D721Med (cell line): ENCODE measurements around the gene PRLR.

Source experiments
- DNase-seq: peaks from one replicate; pipeline ENCODE4 v3.0.0; 2011; ENCODE audit warnings: low spot score; ENCODE audit not compliant: insufficient read length
- FAIRE-seq: peaks from 2 replicates; lab custom pipeline; 2011; peaks lifted over from hg19 to GRCh38; lab: Jason Lieb, UNC
- TF ChIP-seq, protein P1 (sequence below): IDR thresholded peaks from 2 replicates; pipeline ENCODE4 v1.5.1; 2012; ENCODE audit warnings: mild to moderate bottlenecking, control low read depth; ENCODE audit not compliant: insufficient read depth; ENCODE audit errors: missing control alignments

The PRLR gene

DNA sequence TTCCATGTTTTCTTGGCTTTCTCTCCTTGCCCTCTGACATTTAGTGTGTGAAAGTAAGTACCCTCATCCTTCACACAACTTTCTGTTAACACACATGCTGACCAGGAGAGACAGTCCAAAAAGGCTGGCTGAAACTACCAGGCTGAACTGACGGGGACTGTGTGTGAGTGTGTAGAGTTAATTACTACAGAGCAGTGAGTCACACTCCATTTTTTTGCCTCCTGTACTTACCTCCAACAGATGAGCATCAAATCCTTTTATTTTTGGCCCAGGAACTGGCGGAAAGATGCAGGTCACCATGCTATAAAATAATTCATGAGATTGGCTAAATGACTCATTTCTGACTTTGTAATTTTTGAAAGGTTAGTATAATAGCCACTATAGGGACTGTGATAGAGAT, 162.3 kb downstream of the PRLR start:
- DNase-seq (no peak), FAIRE-seq (no peak)
- TF ChIP-seq, protein P1, sequence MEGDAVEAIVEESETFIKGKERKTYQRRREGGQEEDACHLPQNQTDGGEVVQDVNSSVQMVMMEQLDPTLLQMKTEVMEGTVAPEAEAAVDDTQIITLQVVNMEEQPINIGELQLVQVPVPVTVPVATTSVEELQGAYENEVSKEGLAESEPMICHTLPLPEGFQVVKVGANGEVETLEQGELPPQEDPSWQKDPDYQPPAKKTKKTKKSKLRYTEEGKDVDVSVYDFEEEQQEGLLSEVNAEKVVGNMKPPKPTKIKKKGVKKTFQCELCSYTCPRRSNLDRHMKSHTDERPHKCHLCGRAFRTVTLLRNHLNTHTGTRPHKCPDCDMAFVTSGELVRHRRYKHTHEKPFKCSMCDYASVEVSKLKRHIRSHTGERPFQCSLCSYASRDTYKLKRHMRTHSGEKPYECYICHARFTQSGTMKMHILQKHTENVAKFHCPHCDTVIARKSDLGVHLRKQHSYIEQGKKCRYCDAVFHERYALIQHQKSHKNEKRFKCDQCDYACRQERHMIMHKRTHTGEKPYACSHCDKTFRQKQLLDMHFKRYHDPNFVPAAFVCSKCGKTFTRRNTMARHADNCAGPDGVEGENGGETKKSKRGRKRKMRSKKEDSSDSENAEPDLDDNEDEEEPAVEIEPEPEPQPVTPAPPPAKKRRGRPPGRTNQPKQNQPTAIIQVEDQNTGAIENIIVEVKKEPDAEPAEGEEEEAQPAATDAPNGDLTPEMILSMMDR = no peak

DNA sequence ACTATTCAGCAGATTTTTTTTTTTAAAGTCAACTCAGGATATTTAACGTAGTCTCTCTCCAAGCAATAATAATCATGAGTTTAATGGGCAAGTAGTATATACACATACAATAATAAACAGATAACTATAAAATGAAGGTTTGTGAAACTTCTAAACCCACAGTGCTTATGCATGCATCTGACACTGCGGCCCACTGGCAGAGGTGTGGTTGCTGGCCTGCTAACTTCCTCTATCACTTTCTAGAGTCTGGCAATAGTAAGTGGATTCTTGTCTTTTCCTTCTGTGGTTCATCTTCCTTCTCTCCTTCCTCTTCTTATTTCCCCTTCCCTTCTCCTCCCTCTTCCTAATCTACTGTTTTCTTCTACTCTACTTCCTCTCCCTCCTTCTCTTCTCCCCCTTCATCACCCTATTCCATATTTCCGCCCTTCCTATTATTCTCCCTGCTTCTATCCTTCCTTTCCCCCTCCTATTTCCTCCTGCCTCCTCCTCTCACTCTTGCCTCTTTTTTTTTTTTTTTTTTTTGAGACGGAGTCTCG, 164.0 kb downstream of the PRLR start:
- DNase-seq = no peak
- FAIRE-seq = no peak
- TF ChIP-seq, protein P1 = no peak

DNA sequence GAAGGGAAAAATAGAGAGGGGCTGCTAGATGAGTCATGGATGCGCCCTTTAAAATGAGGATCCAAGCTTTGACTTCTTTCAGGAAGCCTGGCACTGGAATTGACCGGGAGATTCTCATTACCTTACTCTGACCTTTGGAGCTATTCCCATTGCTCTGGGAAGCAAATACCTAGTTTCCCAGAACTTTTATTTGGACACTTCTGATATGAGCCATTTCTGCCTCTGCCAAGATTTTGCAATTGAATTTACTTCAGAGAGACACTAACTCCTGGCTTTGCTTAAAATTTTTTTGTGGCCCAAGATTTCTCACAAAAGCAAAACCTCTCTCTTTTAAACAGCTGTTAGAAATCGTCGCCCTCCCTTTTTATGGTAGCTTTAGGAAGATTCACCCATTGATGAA, 166.9 kb downstream of the PRLR start:
- TF ChIP-seq, protein P1 = no peak
- DNase-seq (no peak), FAIRE-seq (no peak)

DNA sequence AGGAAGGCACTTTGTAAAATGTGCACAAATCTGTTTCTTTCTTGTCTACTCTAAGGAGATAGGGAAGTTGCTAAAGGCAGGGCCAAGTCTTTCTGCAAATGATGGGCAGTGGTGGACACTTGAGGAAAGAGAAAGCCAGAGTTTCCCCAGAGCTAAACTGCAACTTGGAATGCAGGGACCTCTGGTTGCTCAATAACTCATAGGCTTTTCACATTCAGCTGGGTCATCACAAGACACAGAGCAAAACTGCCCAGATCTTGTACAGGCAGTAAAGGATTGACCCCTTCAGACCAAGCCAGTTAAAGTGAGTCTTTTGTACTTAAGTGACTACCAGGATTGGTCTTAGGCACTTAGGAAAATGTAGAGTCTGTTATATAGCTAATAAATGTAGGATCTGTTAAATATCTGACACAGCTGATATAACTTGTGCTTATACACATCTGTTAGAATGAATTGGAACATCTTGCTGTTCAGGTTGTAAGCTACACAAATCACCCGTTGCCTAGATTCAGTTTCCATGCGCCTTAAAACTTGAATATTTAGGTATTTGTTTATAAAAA, 169.0 kb downstream of the PRLR start:
- TF ChIP-seq, protein P1 = no peak
- FAIRE-seq (no peak), DNase-seq (no peak)

DNA sequence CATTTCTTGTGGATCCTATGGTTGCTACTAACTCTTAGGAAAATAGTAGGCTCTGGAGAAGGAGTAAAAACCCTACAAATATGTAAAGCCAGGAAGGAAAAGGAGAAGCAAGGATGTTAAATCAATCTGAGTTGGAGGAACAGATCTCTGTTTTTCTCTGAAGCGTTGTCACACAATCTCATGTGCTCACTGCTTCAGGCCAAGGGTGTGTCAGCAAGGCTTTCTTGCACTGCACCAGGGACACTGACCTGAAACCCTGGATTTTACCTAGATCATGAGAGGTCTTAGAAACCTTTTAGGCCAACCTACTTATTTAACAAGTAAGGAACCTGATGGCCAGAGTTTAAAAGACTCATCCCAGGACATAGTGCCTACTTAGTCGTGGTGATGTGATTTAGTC, 170.1 kb downstream of the PRLR start:
- FAIRE-seq (no peak), DNase-seq (no peak)
- TF ChIP-seq, protein P1 = no peak

DNA sequence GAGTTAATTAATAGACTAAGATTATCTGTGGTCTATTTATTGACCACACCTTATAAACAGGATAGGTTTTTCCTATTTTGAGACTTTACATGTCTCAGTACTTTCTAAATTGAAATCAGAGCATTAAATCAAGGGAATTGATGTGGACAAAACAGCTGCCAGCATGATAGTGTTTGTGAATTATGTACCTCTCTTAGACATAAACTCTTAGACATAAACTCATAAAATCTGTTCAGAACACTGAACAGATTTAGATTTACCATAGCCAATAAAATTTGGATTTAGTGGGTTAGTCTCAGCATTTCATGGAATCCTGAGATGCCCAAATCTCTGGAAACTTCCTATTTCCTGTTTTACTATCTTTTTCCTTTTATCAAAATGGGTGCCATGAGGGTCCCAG, 171.0 kb downstream of the PRLR start:
- FAIRE-seq (no peak), DNase-seq (no peak)
- TF ChIP-seq, protein P1 = no peak

DNA sequence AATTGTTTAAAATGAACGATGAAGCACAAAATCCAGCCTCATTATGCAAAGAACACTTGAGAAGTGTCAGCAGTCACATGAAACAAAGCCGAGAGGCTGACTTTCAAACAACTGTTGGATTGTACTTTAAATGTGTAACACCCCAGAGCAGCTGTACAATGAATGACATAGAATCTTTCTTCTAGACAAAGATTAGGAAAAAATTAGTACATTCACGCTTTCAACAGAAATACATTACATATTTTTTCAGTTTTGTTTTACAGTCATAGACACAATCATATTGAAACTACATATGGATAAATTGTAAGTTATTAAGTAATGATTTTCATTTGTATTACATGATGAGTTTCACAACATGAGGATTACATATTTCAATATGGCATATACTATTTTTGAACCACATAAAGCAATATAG, 171.9 kb downstream of the PRLR start:
- TF ChIP-seq, protein P1 = no peak
- FAIRE-seq (no peak), DNase-seq (no peak)
